ENCODE measurements around the gene LRWD1. TPM values are rescaled to one million over a fixed set of nuclear protein-coding genes. Genes with fewer than 3 reads are reported as not detected.
A peak's percentile ranks its signal among the peaks of the same experiment; 100 is the strongest.

Gene LRWD1
- total and polyA plus RNA-seq, 9 of the 15 experiments (the other 6 are each of a cell fraction or from before 2014, with no cell fraction given): 0.61 to 66.0 (median 33.2) TPM

GRCh38 chr7:102463841-102464576 lies 775 bp upstream of the LRWD1 start (continued):
- TF ChIP-seq, protein P1, sequence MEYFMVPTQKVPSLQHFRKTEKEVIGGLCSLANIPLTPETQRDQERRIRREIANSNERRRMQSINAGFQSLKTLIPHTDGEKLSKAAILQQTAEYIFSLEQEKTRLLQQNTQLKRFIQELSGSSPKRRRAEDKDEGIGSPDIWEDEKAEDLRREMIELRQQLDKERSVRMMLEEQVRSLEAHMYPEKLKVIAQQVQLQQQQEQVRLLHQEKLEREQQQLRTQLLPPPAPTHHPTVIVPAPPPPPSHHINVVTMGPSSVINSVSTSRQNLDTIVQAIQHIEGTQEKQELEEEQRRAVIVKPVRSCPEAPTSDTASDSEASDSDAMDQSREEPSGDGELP (CRISPR knock-in tag; IDR thresholded peaks at IDR 0.05; ENCODE audit: borderline replicate concordance): no peak
- TF ChIP-seq ZSCAN29 (IDR thresholded peaks at IDR 0.05) (0 out of 2 replicates have a peak, but pooled peaks have one; percentile 30), ZFP1 (CRISPR knock-in tag; IDR thresholded peaks at IDR 0.05) (no peak), ZBTB1 (CRISPR knock-in tag; IDR thresholded peaks at IDR 0.05; ENCODE audit: borderline replicate concordance, low read depth) (no peak; the same call in 1 of the 2 replicates), ZBTB49 (CRISPR knock-in tag; IDR thresholded peaks at IDR 0.05; ENCODE audit: borderline replicate concordance) (0 out of 2 replicates have a peak, but pooled peaks have one; percentile 29), MXD1 (CRISPR knock-in tag; IDR thresholded peaks at IDR 0.05; ENCODE audit: borderline replicate concordance, poor library complexity, severe bottlenecking) (no peak), PCBP2 (IDR thresholded peaks at IDR 0.05; ENCODE audit: low read depth, low read length, poor library complexity, severe bottlenecking) (no peak), RB1 (IDR thresholded peaks at IDR 0.05; ENCODE audit: low read depth) (no peak), DACH1 (IDR thresholded peaks at IDR 0.05; ENCODE audit: partially characterized antibody) (no peak), ZNF146 (CRISPR knock-in tag; IDR thresholded peaks at IDR 0.05; ENCODE audit: unreplicated experiment) (no peak), SRF (CRISPR knock-in tag; IDR thresholded peaks at IDR 0.05) (no peak), NCOA6 (IDR thresholded peaks at IDR 0.05) (peak; percentile 69; the same call in 1 of the 2 replicates), MAFG (tag; conservative IDR thresholded peaks at IDR 0.05) (no peak), CBX5 (IDR thresholded peaks at IDR 0.05; ENCODE audit: borderline replicate concordance, low read depth) (no peak), PCBP1 (IDR thresholded peaks at IDR 0.05; ENCODE audit: low read depth, low read length, poor library complexity, severe bottlenecking) (no peak), CSDE1 (IDR thresholded peaks at IDR 0.05) (no peak), CBX1 (IDR thresholded peaks at IDR 0.05; ENCODE audit: low read depth) (no peak), THRB (CRISPR knock-in tag; conservative IDR thresholded peaks at IDR 0.05) (no peak), NONO (IDR thresholded peaks at IDR 0.05; ENCODE audit: low read depth in 2 of 2, low read length in 1 of 2) (no peak)
- TF ChIP-seq, protein P2, sequence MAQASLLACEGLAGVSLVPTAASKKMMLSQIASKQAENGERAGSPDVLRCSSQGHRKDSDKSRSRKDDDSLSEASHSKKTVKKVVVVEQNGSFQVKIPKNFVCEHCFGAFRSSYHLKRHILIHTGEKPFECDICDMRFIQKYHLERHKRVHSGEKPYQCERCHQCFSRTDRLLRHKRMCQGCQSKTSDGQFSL (CRISPR knock-in tag; IDR thresholded peaks at IDR 0.05): no peak
- TF ChIP-seq, protein P2 (tag; IDR thresholded peaks at IDR 0.05): peak in 1 of 2 experiments; percentile 61; a peak in 1 of 4 replicates

Measured in K562 (cell line).